ENCODE measurements around the gene ZFP28. TPM values are rescaled to one million over a fixed set of nuclear protein-coding genes. Genes with fewer than 3 reads are reported as not detected.

ZFP28 gene
- total RNA-seq, 1 donor from 2014 or later, result 20.1 TPM

- H3K9me3 ChIP-seq, result peaks cover 89 to 100% of the 10 kb centered on the region in 2 donors
- no peak overlapping the region for H3K27ac ChIP-seq
- peaks cover 46 to 57% of the 10 kb centered on the region in 2 donors for H3K36me3 ChIP-seq
- TF ChIP-seq CTCF (IDR thresholded peaks at IDR 0.05), result no peak
- H3K4me1 ChIP-seq, result no peaks in the 10 kb centered on the region
- H3K27me3 ChIP-seq, result no peaks in the 10 kb centered on the region
- H3K4me3 ChIP-seq, result no peak overlapping the region
- intact Hi-C loops (cut with DNase I), result no loop called here
- no peak for DNase-seq (ENCODE audit: low spot score in 2 of 2)
Measured at GRCh38 chr19:56554272-56554869, 15.6 kb downstream of the ZFP28 start.

DNA sequence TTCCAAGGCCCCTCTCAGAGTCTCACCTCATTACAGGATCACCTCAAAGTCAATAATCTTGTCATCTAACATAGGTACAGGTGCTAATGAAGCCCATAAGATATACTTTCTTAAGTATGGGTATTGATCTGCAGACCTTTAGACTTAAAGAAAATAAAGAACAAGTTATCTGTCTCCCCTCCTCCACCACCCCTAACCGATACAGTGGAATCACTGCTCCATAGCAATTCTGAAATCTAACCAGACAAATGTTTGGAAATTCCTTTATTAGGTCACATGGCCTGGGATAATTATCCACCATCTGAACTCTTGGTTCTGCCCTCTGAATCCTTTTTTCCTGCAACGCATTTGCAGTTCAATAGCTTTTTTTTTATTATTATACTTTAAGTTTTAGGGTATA is 24.0 kb downstream of the ZFP28 start:
- H3K9me3 ChIP-seq, result peaks cover 72 to 86% of the 10 kb centered on the region in 2 donors
- H3K36me3 ChIP-seq, result peaks cover 0 to 4% of the 10 kb centered on the region in 2 donors
- H3K4me1 ChIP-seq, result no peaks in the 10 kb centered on the region
- H3K4me3 ChIP-seq, result no peak overlapping the region
- TF ChIP-seq CTCF (IDR thresholded peaks at IDR 0.05), result no peak
- H3K27ac ChIP-seq, result no peak overlapping the region
- H3K27me3 ChIP-seq, result no peaks in the 10 kb centered on the region
- intact Hi-C loops (cut with DNase I), result loop anchor here (10.0 kb wide), 1 partner anchor 158 kb away; the partner anchor contains the start of gene ZNF583
- no peak for DNase-seq (ENCODE audit: low spot score in 2 of 2)

GRCh38 chr19:56566904-56567273 is 28.1 kb downstream of the ZFP28 start:
- H3K9me3 ChIP-seq, result peaks cover 54 to 83% of the 10 kb centered on the region in 2 donors
- no peak for TF ChIP-seq CTCF (IDR thresholded peaks at IDR 0.05)
- peaks cover 31 to 33% of the 10 kb centered on the region in 2 donors for H3K36me3 ChIP-seq
- peak overlapping the region; percentile 76 to 80 for H3K27ac ChIP-seq
- peak in 1 of 2 donors; percentile 68 for DNase-seq (ENCODE audit: low spot score in 2 of 2)
- no peaks in the 10 kb centered on the region for H3K27me3 ChIP-seq
- peaks cover 0 to 4% of the 10 kb centered on the region in 2 donors for H3K4me1 ChIP-seq
- H3K4me3 ChIP-seq, result peak overlapping the region; percentile 82 to 90
- intact Hi-C loops (cut with DNase I), result loop anchor here (1.0 to 10.0 kb wide), 4 partner anchors 28 to 162 kb away; partner anchors contain the start of genes ZFP28, ZNF471, ZNF583 and ZNF71

DNA sequence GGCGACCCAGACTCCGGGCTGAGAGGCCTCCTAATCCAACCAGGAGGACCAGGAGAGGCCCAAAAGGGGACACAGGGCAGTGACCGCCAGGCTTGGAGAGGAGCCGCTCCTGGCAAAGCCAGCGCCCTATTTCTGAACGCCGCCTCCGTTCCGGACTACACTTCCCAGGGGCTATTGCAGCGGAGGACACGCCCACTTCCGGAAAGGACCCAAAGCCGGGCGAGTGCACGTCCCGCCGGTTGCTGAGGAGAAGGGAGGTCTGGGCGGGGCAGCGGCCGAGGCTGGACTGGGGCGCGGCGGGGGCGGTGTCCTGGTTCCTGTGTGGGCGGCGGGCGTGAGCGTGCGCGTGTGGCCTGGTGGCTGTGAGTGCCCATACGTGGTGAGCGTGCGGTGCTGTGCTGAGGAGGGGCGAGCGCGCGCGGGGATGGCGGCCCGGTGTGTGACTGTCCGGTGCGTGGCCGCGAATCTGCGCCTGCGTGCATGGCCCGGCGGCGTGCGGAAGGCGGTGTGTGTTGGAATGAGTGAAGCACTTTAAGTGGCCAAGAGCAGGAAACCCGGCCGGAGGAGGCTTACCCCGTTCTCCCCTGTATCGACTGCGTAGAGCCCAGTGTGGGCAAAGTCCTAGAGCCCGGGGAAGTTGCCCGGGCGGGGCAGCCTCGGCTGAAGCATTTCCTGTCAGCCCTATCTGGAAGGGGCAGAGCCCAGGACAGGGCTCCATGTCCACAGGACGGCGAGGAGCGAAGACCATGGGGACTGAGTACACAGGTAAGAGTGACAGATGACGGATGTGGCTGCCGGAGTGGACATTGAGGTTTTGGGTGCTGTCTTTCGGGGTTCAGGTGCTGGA is 28.7 kb downstream of the ZFP28 start, which contains the start of gene ZNF470:
ZNF470 (plus strand) TSS at position 195 of the 847 bp plus-strand sequence. CDS start 2,844 bp downstream, outside the sequence.
- Histone ChIP-seq H3K27ac (peak within 1 kb of the TSS; percentile 76 to 80), H3K36me3 (peaks cover 35 to 39% of the 10 kb centered on the region in 2 donors), H3K9me3 (peaks cover 53 to 83% of the 10 kb centered on the region in 2 donors), H3K4me1 (peaks cover 0 to 4% of the 10 kb centered on the region in 2 donors), H3K27me3 (no peaks in the 10 kb centered on the region), H3K4me3 (peak within 1 kb of the TSS; percentile 82 to 90)
- peak; percentile 82 to 97 for DNase-seq (ENCODE audit: low spot score in 2 of 2)
- no peak for TF ChIP-seq CTCF (IDR thresholded peaks at IDR 0.05)
- intact Hi-C loops (cut with DNase I), result loop anchor here (1.0 to 10.0 kb wide), 4 partner anchors 28 to 163 kb away; partner anchors contain the start of genes ZFP28, ZNF471, ZNF583 and ZNF71

DNA sequence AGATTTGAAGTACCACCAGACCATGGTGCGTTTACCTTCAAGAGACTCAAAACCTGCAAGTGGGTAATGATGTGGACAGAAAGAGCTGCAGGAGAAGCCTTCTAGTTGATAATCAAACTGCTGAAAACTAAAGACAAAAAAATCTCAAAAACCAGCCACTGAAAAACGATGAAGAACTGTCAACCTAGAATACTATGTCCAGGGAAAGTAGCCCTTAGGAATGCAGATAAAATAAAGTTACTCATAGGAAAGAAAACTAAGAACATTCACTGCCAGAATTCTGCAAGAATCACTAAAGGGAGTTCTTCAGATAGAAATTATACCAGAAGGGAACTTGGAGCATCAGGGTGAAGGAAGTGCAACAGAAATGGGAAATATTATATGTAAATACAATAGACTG is 33.8 kb downstream of the ZFP28 start:
- no peak for DNase-seq (ENCODE audit: low spot score in 2 of 2)
- Histone ChIP-seq H3K36me3 (peaks cover 79 to 90% of the 10 kb centered on the region in 2 donors), H3K4me3 (no peak overlapping the region), H3K27ac (no peak overlapping the region), H3K4me1 (peaks cover 0 to 4% of the 10 kb centered on the region in 2 donors), H3K9me3 (peaks cover 77 to 95% of the 10 kb centered on the region in 2 donors), H3K27me3 (no peaks in the 10 kb centered on the region)
- intact Hi-C loops (cut with DNase I), result no loop called here
- no peak for TF ChIP-seq CTCF (IDR thresholded peaks at IDR 0.05)
